Body of pancreas (tissue), 4 donors: ENCODE data around the gene TMEM225B. TPM values are rescaled to one million over a fixed set of nuclear protein-coding genes. Genes with fewer than 3 reads are reported as not detected.
A peak's percentile ranks its signal among the peaks of the same experiment; 100 is the strongest.

Source experiments
- ATAC-seq: fragments of 150-250 bp; one replicate; pipeline ENCODE4 v1.9.1; 2016
- DNase-seq, 4 donors: peaks; one replicate each; pipeline ENCODE4 v3.0.0-alpha.2; 2019
- H3K27ac ChIP-seq, 4 donors: fragments of 200-600 bp; sonication (generic); 1 replicate in 3 of 4; 2 replicates in 1 of 4; pipeline versions ENCODE4 v1.5.1 to v1.6.1; 2016 to 2019; ENCODE audit warnings: mild to moderate bottlenecking in 1 of 4, mixed read lengths in 1 of 4, moderate library complexity in 1 of 4
- H3K27me3 ChIP-seq, 2 donors: fragments of 200-600 bp; sonication (generic); one replicate each; pipeline ENCODE4 v1.6.0; 2016; ENCODE audit warnings: mild to moderate bottlenecking in 1 of 2
- H3K36me3 ChIP-seq, 2 donors: fragments of 200-600 bp; sonication (generic); replicated peaks in 1 of 2; 2 replicates each; pipeline ENCODE4 v1.5.1; 2016; ENCODE audit warnings: low read depth in 2 of 2; ENCODE audit not compliant: insufficient read depth in 1 of 2
- H3K4me1 ChIP-seq: fragments of 200-600 bp; sonication (generic); one replicate; pipeline ENCODE4 v1.6.0; 2016
- H3K4me3 ChIP-seq, 2 donors: fragments of 200-600 bp; sonication (generic); 1 replicate in 1 of 2; 2 replicates in 1 of 2; pipeline ENCODE4 v1.5.1; 2016 to 2019
- H3K9me3 ChIP-seq, 3 donors: fragments of 200-600 bp; sonication (generic); 1 replicate in 2 of 3; 2 replicates in 1 of 3; pipeline ENCODE4 v1.5.1; 2016
- CTCF ChIP-seq, 7 experiments: fragments of 450-650 bp in 4 of 7; fragments of 200-600 bp in 3 of 7; sonication (generic) in 3 of 7; IDR thresholded peaks; one replicate each; pipeline ENCODE4 v1.5.1; 2016 to 2019; ENCODE audit warnings: antibody characterized with exemption in 7 of 7
- POLR2A ChIP-seq, 3 donors: fragments of 450-650 bp; IDR thresholded peaks; one replicate each; pipeline ENCODE4 v1.6.1; 2016; ENCODE audit warnings: antibody characterized with exemption in 3 of 3, mild to moderate bottlenecking in 2 of 3
- WGBS, 2 donors: methylation state at CpG; one replicate each; pipeline ENCODE4 v1.1.5; 2017; 5-methylcytosine and 5-hydroxymethylcytosine counted together
- intact Hi-C: fragments of 100-400 bp; cut with DNase I; formaldehyde crosslinking; loops from one replicate; pipeline ENCODE4 v1.15.1; 2023
- total RNA-seq, 2 donors: library from RNA; depleted of rRNA; stranded (reverse); fragments of >200 nt; gene quantifications; one replicate each; pipeline ENCODE4 v1.1.0, GENCODE V29; 2016

Gene TMEM225B
- total RNA-seq, 2 donors from 2014 or later, result 0.52 TPM; not detected in 1

GRCh38 chr7:99559175-99559915 lies 38.7 kb upstream of the TMEM225B start:
- Histone ChIP-seq H3K27ac (peak overlapping the region; percentile 93 to 98 (median 98)), H3K36me3 (peaks cover 0 to 24% of the 10 kb centered on the region in 2 donors), H3K27me3 (no peaks in the 10 kb centered on the region), H3K9me3 (no peaks in the 10 kb centered on the region), H3K4me1 (peaks cover 26% of the 10 kb centered on the region), H3K4me3 (peak overlapping the region; percentile 86)
- ATAC-seq (no peak), DNase-seq (no peak)
- intact Hi-C loops, result no loop called here
- TF ChIP-seq POLR2A (IDR thresholded peaks at IDR 0.05) (no peak), CTCF (IDR thresholded peaks at IDR 0.05) (no peak)
- WGBS, 2 donors, result 14 to 20% methylated on average over 25 to 29 of the region's 31 CpGs

GRCh38 chr7:99560834-99561736 lies 37.0 kb upstream of the TMEM225B start:
- Histone ChIP-seq H3K36me3 (peaks cover 0 to 28% of the 10 kb centered on the region in 2 donors), H3K9me3 (no peaks in the 10 kb centered on the region), H3K4me1 (peaks cover 26% of the 10 kb centered on the region), H3K27me3 (no peaks in the 10 kb centered on the region), H3K27ac (no peak overlapping the region), H3K4me3 (no peak overlapping the region)
- ATAC-seq (no peak), DNase-seq (no peak)
- intact Hi-C loops, result no loop called here
- no peak for TF ChIP-seq CTCF (IDR thresholded peaks at IDR 0.05)
- TF ChIP-seq POLR2A (IDR thresholded peaks at IDR 0.05), result no peak
- WGBS, 2 donors, result 89 to 92% methylated on average over 7 of the region's 7 CpGs

- Histone ChIP-seq H3K4me1 (peaks cover 24% of the 10 kb centered on the region), H3K27ac (no peak overlapping the region), H3K9me3 (no peaks in the 10 kb centered on the region), H3K36me3 (peaks cover 0 to 28% of the 10 kb centered on the region in 2 donors), H3K27me3 (no peaks in the 10 kb centered on the region), H3K4me3 (no peak overlapping the region)
- TF ChIP-seq CTCF (IDR thresholded peaks at IDR 0.05), result no peak
- TF ChIP-seq POLR2A (IDR thresholded peaks at IDR 0.05), result no peak
- ATAC-seq (no peak), DNase-seq (no peak)
- WGBS, 2 donors, result 85 to 91% methylated on average over 2 of the region's 2 CpGs
- intact Hi-C loops, result no loop called here
These were observed 36.4 kb upstream of the TMEM225B start for GRCh38 chr7:99561737-99562051.

- intact Hi-C loops, result no loop called here
- Histone ChIP-seq H3K4me3 (no peak overlapping the region), H3K27ac (peak overlapping the region in 1 of 4 donors; percentile 24), H3K4me1 (peaks cover 18% of the 10 kb centered on the region), H3K36me3 (peaks cover 0 to 28% of the 10 kb centered on the region in 2 donors), H3K9me3 (no peaks in the 10 kb centered on the region), H3K27me3 (no peaks in the 10 kb centered on the region)
- DNase-seq (no peak), ATAC-seq (no peak)
- WGBS, 2 donors, result 74 to 79% methylated on average over 9 of the region's 9 CpGs
- TF ChIP-seq POLR2A (IDR thresholded peaks at IDR 0.05) (no peak), CTCF (IDR thresholded peaks at IDR 0.05) (no peak)
These were observed 35.8 kb upstream of the TMEM225B start for GRCh38 chr7:99562114-99562784.
